Hippocampal formation (tissue), 2 donors: Measurements from ENCODE around the gene MN1.

Experiments used
- DNase-seq, 2 donors: peaks; one replicate each; lab custom pipeline; 2025; lab: John Stamatoyannopoulos, UW

Gene MN1

GRCh38 chr22:27801616-27802345, at the start of gene MN1:
MN1 (minus strand) TSS chr22:27801756; CDS start chr22:27800543, 1,213 bp downstream.
- DNase-seq, result peak; percentile 47 to 58

GRCh38 chr22:27850000-27850521, 48.5 kb upstream of the MN1 start:
- DNase-seq, result no peak

- no peak for DNase-seq
Observed at GRCh38 chr22:27848005-27848404, 46.4 kb upstream of the MN1 start.

GRCh38 chr22:27846910-27847309, 45.4 kb upstream of the MN1 start:
- no peak for DNase-seq

- DNase-seq, result no peak
Observed at GRCh38 chr22:27846248-27846757, 44.7 kb upstream of the MN1 start.

- DNase-seq, result no peak
Observed at GRCh38 chr22:27845644-27846043, 44.1 kb upstream of the MN1 start.

GRCh38 chr22:27844656-27845591, 43.4 kb upstream of the MN1 start:
- no peak for DNase-seq

- no peak for DNase-seq
Observed at GRCh38 chr22:27844256-27844655, 42.7 kb upstream of the MN1 start.

- no peak for DNase-seq
Observed at GRCh38 chr22:27843441-27843840, 41.9 kb upstream of the MN1 start.

- DNase-seq, result peak in 1 of 2 donors; percentile 31
Observed at GRCh38 chr22:27842669-27843431, 41.3 kb upstream of the MN1 start.

- no peak for DNase-seq
Observed at GRCh38 chr22:27842201-27842600, 40.6 kb upstream of the MN1 start.

GRCh38 chr22:27840436-27840835, 38.9 kb upstream of the MN1 start:
- DNase-seq, result no peak

- no peak for DNase-seq
Observed at GRCh38 chr22:27839057-27839660, 37.6 kb upstream of the MN1 start.

- no peak for DNase-seq
Observed at GRCh38 chr22:27836181-27836580, 34.6 kb upstream of the MN1 start.

GRCh38 chr22:27835446-27835845, 33.9 kb upstream of the MN1 start:
- DNase-seq, result no peak

GRCh38 chr22:27834364-27835185, 33.0 kb upstream of the MN1 start:
- DNase-seq, result no peak

GRCh38 chr22:27833803-27834202, 32.2 kb upstream of the MN1 start:
- no peak for DNase-seq

- DNase-seq, result no peak
Observed at GRCh38 chr22:27832606-27833005, 31.1 kb upstream of the MN1 start.

GRCh38 chr22:27829620-27830019, 28.1 kb upstream of the MN1 start:
- DNase-seq, result no peak
